DMS153 (cell line): ENCODE measurements around the gene PIN1.

ENCODE experiments used
- DNase-seq: peaks from one replicate; lab custom pipeline; 2025; lab: John Stamatoyannopoulos, UW

Gene PIN1

GRCh38 chr19:9857076-9857721 is 22.1 kb downstream of the PIN1 start:
- DNase-seq: no peak

- DNase-seq: no peak
Observed at GRCh38 chr19:9857920-9858746, 23.0 kb downstream of the PIN1 start.

GRCh38 chr19:9858766-9859165 is 23.6 kb downstream of the PIN1 start:
- no peak for DNase-seq

- no peak for DNase-seq
Observed at GRCh38 chr19:9860407-9860806, 25.3 kb downstream of the PIN1 start.

GRCh38 chr19:9861503-9861902 is 26.4 kb downstream of the PIN1 start:
- DNase-seq: no peak

GRCh38 chr19:9862938-9863337 is 27.8 kb downstream of the PIN1 start:
- DNase-seq: no peak

- no peak for DNase-seq
Observed at GRCh38 chr19:9863759-9864158, 28.6 kb downstream of the PIN1 start.

GRCh38 chr19:9865732-9866501 is 30.8 kb downstream of the PIN1 start:
- no peak for DNase-seq

- DNase-seq: no peak
Observed at GRCh38 chr19:9868983-9869617, 34.0 kb downstream of the PIN1 start.

- DNase-seq: peak; percentile 85
Observed at GRCh38 chr19:9871626-9872338, 36.7 kb downstream of the PIN1 start.

GRCh38 chr19:9872618-9873242 is 37.6 kb downstream of the PIN1 start:
- no peak for DNase-seq

GRCh38 chr19:9875031-9875627 is 40.0 kb downstream of the PIN1 start:
- no peak for DNase-seq

GRCh38 chr19:9875796-9876195 is 40.7 kb downstream of the PIN1 start:
- DNase-seq: no peak

GRCh38 chr19:9877780-9878510 is 42.8 kb downstream of the PIN1 start:
- no peak for DNase-seq

- no peak for DNase-seq
Observed at GRCh38 chr19:9878511-9879196, 43.5 kb downstream of the PIN1 start.

- DNase-seq: no peak
Observed at GRCh38 chr19:9881720-9882119, 46.6 kb downstream of the PIN1 start.

GRCh38 chr19:9883231-9883758 is 48.2 kb downstream of the PIN1 start:
- DNase-seq: no peak

GRCh38 chr19:9883764-9884163 is 48.6 kb downstream of the PIN1 start:
- no peak for DNase-seq

- DNase-seq: no peak
Observed at GRCh38 chr19:9885077-9885552, 50.0 kb downstream of the PIN1 start.
